BE2C (cell line): ENCODE measurements around the gene STARD9.
"Not testable (repeated sequence)": the region's sequence is repeated elsewhere in the genome, so short reads cannot be mapped to it uniquely, and the experiment has no call there.

Experiments used
- DNase-seq: peaks from one replicate; pipeline ENCODE4 v3.0.0-alpha.2; 2020
- H3K27me3 ChIP-seq: fragments of 250-450 bp; sonication (Bioruptor Pico); 2 replicates; pipeline ENCODE4 v1.5.1; 2020; ENCODE audit warnings: mild to moderate bottlenecking
- H3K36me3 ChIP-seq: fragments of 250-450 bp; sonication (Bioruptor Pico); 2 replicates; pipeline ENCODE4 v1.5.1; 2020; ENCODE audit warnings: mild to moderate bottlenecking
- H3K4me1 ChIP-seq: fragments of 250-450 bp; sonication (Bioruptor Pico); 2 replicates; pipeline ENCODE4 v1.5.1; 2020
- H3K4me3 ChIP-seq: 2 replicates; pipeline ENCODE4 v1.5.1; 2011; ENCODE audit warnings: low read depth, low read length
- H3K9me3 ChIP-seq: fragments of 250-450 bp; sonication (Bioruptor Pico); 2 replicates; pipeline ENCODE4 v1.5.1; 2020
- TF ChIP-seq, protein P1 (sequence below): IDR thresholded peaks from 2 replicates; pipeline ENCODE4 v1.5.1; 2012; ENCODE audit warnings: mild to moderate bottlenecking, low read depth, low read length

STARD9 gene

DNA sequence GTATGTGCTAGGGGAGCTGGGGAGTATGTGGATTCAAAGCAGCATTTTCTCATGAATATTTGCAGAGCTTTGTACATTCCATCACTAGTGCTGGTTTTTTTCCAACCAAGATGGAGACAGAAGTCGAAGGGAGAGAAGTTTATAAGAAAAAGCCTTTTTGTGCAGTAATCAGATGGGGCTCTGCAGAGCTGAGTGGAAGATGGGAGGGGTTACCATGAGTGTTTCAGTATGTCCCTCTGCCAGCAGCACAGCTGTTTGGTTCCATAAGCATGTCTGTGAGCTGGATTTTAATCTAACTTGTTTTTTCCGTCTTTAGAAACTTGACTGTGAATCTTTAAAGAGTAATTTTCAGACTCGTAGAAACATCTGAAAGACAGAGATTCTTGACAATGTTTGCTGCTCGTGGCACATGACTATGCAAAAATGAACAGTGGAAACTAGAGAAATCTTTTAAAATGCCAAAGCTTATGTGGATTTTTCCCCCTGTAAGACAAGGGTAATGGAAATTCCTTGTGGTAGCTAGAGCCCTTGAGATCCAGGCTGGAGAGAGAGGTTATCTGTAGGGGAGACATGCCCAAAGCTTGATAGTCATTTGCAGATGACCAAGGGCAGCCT is 20.3 kb downstream of the STARD9 start:
- peaks cover 5% of the 10 kb centered on the region; the same call in 1 of the 2 replicates for H3K4me1 ChIP-seq
- TF ChIP-seq, protein P1, sequence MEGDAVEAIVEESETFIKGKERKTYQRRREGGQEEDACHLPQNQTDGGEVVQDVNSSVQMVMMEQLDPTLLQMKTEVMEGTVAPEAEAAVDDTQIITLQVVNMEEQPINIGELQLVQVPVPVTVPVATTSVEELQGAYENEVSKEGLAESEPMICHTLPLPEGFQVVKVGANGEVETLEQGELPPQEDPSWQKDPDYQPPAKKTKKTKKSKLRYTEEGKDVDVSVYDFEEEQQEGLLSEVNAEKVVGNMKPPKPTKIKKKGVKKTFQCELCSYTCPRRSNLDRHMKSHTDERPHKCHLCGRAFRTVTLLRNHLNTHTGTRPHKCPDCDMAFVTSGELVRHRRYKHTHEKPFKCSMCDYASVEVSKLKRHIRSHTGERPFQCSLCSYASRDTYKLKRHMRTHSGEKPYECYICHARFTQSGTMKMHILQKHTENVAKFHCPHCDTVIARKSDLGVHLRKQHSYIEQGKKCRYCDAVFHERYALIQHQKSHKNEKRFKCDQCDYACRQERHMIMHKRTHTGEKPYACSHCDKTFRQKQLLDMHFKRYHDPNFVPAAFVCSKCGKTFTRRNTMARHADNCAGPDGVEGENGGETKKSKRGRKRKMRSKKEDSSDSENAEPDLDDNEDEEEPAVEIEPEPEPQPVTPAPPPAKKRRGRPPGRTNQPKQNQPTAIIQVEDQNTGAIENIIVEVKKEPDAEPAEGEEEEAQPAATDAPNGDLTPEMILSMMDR, result no peak
- H3K4me3 ChIP-seq, result no peak overlapping the region
- no peaks in the 10 kb centered on the region for H3K9me3 ChIP-seq
- DNase-seq, result no peak
- H3K36me3 ChIP-seq, result peaks cover 10% of the 10 kb centered on the region
- H3K27me3 ChIP-seq, result no peaks in the 10 kb centered on the region

DNA sequence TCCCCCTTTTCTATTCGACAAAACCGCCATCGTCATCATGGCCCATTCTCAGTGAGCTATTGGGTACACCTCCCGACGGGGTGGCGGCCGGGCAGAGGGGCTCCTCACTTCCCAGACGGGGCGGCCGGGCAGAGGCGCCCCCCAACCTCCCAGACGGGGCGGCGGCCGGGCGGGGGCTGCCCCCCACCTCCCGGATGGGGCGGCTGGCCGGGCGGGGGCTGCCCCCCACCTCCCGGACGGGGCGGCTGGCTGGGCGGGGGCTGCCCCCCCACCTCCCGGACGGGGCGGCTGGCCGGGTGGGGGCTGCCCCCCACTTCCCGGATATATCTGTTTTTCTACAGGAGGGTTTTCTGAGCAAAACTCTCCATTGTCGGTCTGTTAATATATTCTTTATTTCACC is 25.9 kb downstream of the STARD9 start:
- not testable (repeated sequence) for H3K4me3 ChIP-seq, DNase-seq, H3K9me3 ChIP-seq, H3K27me3 ChIP-seq, H3K4me1 ChIP-seq, H3K36me3 ChIP-seq

DNA sequence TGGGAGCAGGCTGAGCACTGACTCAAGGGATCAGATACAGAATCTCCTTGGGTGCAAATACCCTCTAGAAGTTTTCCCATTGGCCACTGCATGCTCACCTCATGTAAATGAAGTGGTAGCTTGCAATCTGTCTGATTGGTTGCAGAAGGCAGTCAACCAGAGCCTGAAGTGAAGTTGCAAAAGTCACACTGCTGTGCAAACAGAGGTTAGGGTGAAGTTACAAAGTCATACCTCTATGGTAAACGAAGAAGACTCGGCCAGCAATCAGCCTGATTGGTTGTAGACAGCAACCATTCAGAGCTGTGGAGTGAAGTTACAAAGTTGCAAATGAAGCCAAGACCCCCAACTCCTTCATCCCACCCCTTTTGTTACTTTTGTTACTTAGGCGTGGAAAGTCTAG is 27.1 kb downstream of the STARD9 start:
- TF ChIP-seq, protein P1, result no peak
- no peak for DNase-seq
- H3K4me1 ChIP-seq, result no peaks in the 10 kb centered on the region
- H3K27me3 ChIP-seq, result no peaks in the 10 kb centered on the region
- H3K36me3 ChIP-seq, result peaks cover 10% of the 10 kb centered on the region
- peaks cover 2% of the 10 kb centered on the region; the same call in 1 of the 2 replicates for H3K9me3 ChIP-seq
- no peak overlapping the region for H3K4me3 ChIP-seq

DNA sequence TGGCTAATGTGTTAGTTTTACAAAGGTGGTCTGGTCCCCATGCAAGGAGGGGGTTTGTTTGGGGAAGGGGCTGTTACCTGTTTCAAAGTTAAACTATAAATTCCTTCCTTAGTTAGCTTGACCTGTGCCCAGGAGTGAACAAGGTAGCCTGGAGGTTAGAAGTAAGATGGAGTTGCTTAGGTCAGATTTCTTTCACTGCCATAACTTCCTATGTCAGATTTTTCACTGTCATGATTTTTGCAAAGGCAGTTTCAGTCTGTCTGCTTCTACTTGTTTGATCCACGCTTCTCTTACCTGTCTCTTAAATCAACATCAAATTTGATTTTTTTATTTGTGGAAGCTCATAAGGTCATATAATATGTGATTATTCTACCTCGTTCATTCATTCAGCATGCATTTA is 28.6 kb downstream of the STARD9 start:
- Histone ChIP-seq H3K9me3 (peaks cover 2% of the 10 kb centered on the region; the same call in 1 of the 2 replicates), H3K4me1 (peaks cover 10% of the 10 kb centered on the region; the same call in 1 of the 2 replicates), H3K36me3 (peaks cover 10% of the 10 kb centered on the region), H3K4me3 (no peak overlapping the region), H3K27me3 (no peaks in the 10 kb centered on the region)
- no peak for DNase-seq
- TF ChIP-seq, protein P1, result no peak

DNA sequence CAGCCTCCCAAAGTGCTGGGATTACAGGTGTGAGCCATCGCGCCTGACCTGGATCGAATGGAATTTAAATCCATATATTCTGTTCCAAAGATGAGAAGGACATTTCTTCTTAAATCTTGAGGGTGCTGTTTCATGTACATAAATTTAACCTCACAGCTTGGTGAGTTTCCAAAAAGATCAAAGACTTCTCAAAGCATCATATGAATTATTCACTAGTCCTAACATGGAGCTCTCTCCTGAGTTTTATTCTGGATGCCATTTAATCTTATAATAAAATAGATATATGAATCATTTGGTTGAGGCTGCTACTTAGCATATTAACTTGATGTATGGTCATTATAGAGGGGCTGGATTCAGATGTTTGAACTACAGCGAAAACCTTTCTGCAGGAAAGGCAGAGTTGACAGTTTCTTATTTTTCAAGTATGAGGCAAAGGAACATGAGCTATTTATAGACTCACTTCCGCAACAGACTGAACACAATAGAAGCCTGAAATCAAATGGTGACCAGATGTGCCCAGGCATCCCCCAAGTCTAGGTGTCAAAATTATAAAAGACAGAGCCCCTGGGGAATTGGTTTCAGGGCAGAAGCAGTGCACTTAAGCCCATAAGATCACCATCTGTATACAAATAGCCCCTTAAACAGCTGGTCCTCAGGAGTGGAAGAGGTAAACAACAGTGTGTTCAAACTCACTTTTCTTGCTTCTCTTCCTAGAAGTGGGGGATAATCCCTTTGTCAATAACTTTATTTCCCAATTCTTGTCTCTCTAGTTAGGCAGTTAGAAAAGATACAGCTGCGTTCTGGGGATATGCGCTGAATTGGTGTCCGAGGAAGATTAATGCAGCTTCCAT is 29.7 kb downstream of the STARD9 start:
- TF ChIP-seq, protein P1, result no peak
- peaks cover 2% of the 10 kb centered on the region; the same call in 1 of the 2 replicates for H3K9me3 ChIP-seq
- no peak overlapping the region for H3K4me3 ChIP-seq
- H3K4me1 ChIP-seq, result peaks cover 10% of the 10 kb centered on the region; the same call in 1 of the 2 replicates
- DNase-seq, result no peak
- H3K36me3 ChIP-seq, result peaks cover 4% of the 10 kb centered on the region
- no peaks in the 10 kb centered on the region for H3K27me3 ChIP-seq

DNA sequence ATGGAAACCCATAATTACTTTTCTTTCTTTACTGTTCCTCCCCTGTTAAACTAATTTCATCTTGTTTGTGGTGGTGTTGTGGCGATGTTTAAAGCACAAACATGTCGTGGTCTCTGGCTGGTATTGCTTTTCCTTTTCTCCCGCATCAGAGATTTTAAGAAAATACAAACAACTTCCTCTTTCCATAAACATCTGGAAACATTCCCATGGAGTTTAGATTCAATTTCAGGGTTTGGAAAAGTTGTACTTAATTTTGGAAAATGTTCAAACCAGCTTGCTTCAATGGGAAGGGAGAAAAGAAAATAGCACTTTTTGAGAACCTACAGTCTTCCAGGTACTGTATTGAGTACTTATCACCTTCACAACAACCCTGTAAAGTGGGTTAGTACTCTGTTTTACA is 30.4 kb downstream of the STARD9 start:
- H3K27me3 ChIP-seq, result no peaks in the 10 kb centered on the region
- no peak overlapping the region for H3K4me3 ChIP-seq
- H3K9me3 ChIP-seq, result peaks cover 2% of the 10 kb centered on the region; the same call in 1 of the 2 replicates
- H3K36me3 ChIP-seq, result peaks cover 3% of the 10 kb centered on the region; the same call in 1 of the 2 replicates
- TF ChIP-seq, protein P1, result no peak
- H3K4me1 ChIP-seq, result peaks cover 10% of the 10 kb centered on the region; the same call in 1 of the 2 replicates
- no peak for DNase-seq
